Gastroesophageal sphincter (tissue), 4 donors: ENCODE data around the gene AMACR. TPM values are rescaled to one million over a fixed set of nuclear protein-coding genes. Genes with fewer than 3 reads are reported as not detected.

Source experiments
- ATAC-seq: fragments of 150-250 bp; one replicate; pipeline ENCODE4 v1.9.1; 2016; ENCODE audit warnings: mild to moderate bottlenecking, moderate library complexity
- H3K27ac ChIP-seq, 4 donors: fragments of 200-600 bp; sonication (generic) in 3 of 4; 1 replicate in 3 of 4; 2 replicates in 1 of 4; pipeline ENCODE4 v1.5.1; 2016 to 2019
- H3K27me3 ChIP-seq: fragments of 200-600 bp; sonication (generic); one replicate; pipeline ENCODE4 v1.5.1; 2019
- H3K36me3 ChIP-seq, 2 donors: fragments of 200-600 bp; sonication (generic); one replicate each; pipeline ENCODE4 v1.5.1; 2019; ENCODE audit warnings: control low read depth in 1 of 2
- H3K4me1 ChIP-seq, 3 donors: fragments of 200-600 bp; sonication (generic); 1 replicate in 2 of 3; 2 replicates in 1 of 3; pipeline ENCODE4 v1.5.1; 2016 to 2019; ENCODE audit warnings: control low read depth in 2 of 3
- H3K4me3 ChIP-seq, 2 donors: fragments of 200-600 bp; sonication (generic); one replicate each; pipeline ENCODE4 v1.5.1; 2019; ENCODE audit warnings: mild to moderate bottlenecking in 1 of 2, moderate library complexity in 1 of 2
- H3K9me3 ChIP-seq, 3 donors: fragments of 200-600 bp; sonication (generic); one replicate each; pipeline ENCODE4 v1.5.1; 2017 to 2019; ENCODE audit warnings: control low read depth in 2 of 3
- EP300 ChIP-seq: sonication (generic); formaldehyde crosslinking; IDR thresholded peaks from one replicate; pipeline ENCODE4 v1.6.1; 2017; ENCODE audit warnings: antibody characterized with exemption, mild to moderate bottlenecking
- POLR2A ChIP-seq, 2 donors: fragments of 450-650 bp; IDR thresholded peaks; one replicate each; pipeline ENCODE4 v1.6.1; 2017; ENCODE audit warnings: antibody characterized with exemption in 2 of 2, mild to moderate bottlenecking in 2 of 2, moderate library complexity in 1 of 2
- POLR2AphosphoS5 ChIP-seq: sonication (generic); formaldehyde crosslinking; IDR thresholded peaks from one replicate; pipeline ENCODE4 v1.6.1; 2017; ENCODE audit warnings: antibody characterized with exemption
- WGBS, 2 donors: methylation state at CpG; one replicate each; pipeline ENCODE4 v1.1.5; 2018; ENCODE audit warnings: low coverage in 1 of 2; 5-methylcytosine and 5-hydroxymethylcytosine counted together
- total RNA-seq, 4 donors: library from RNA; depleted of rRNA; stranded (reverse); fragments of >200 nt; gene quantifications; one replicate each; pipeline ENCODE4 v1.1.0, GENCODE V29; 2016
- TF ChIP-seq, protein P1 (sequence below), 4 experiments: fragments of 200-600 bp in 2 of 4; fragments of 450-650 bp in 2 of 4; sonication (generic) in 1 of 4; IDR thresholded peaks; one replicate each; pipeline ENCODE4 v1.5.1; 2017 to 2019; ENCODE audit warnings: antibody characterized with exemption in 4 of 4, mild to moderate bottlenecking in 2 of 4, moderate library complexity in 2 of 4

Gene AMACR
- total RNA-seq, 4 donors from 2014 or later: 11.4 to 24.1 (median 16.3) TPM

DNA sequence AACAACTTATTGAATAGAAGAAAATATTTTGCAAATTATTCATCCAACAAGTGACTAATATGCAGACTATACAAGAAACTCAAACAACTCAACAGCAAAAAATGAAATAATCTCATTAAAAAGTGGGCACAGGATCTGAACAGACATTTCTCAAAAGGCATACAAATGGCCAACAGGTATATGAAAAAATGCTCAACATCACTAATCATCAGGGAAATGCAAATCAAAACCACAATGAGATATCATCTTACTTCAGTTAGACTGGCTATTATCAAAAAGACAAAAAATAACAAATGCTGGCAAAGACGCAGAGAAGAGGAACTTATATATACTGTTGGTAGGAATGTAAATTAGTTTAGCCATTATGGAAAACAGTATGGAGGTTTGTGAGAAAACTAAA lies 1.8 kb upstream of the AMACR start:
- 63 to 77% methylated on average over 1 of the region's 1 CpG for WGBS, 2 donors
- TF ChIP-seq, protein P1, sequence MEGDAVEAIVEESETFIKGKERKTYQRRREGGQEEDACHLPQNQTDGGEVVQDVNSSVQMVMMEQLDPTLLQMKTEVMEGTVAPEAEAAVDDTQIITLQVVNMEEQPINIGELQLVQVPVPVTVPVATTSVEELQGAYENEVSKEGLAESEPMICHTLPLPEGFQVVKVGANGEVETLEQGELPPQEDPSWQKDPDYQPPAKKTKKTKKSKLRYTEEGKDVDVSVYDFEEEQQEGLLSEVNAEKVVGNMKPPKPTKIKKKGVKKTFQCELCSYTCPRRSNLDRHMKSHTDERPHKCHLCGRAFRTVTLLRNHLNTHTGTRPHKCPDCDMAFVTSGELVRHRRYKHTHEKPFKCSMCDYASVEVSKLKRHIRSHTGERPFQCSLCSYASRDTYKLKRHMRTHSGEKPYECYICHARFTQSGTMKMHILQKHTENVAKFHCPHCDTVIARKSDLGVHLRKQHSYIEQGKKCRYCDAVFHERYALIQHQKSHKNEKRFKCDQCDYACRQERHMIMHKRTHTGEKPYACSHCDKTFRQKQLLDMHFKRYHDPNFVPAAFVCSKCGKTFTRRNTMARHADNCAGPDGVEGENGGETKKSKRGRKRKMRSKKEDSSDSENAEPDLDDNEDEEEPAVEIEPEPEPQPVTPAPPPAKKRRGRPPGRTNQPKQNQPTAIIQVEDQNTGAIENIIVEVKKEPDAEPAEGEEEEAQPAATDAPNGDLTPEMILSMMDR (IDR thresholded peaks at IDR 0.05): no peak
- TF ChIP-seq POLR2AphosphoS5 (no peak), EP300 (no peak), POLR2A (IDR thresholded peaks at IDR 0.05) (no peak)
- Histone ChIP-seq H3K4me3 (no peak overlapping the region), H3K27me3 (no peaks in the 10 kb centered on the region), H3K9me3 (no peaks in the 10 kb centered on the region), H3K27ac (no peak overlapping the region), H3K4me1 (peaks cover 0 to 38% (median 14%) of the 10 kb centered on the region in 3 donors), H3K36me3 (no peaks in the 10 kb centered on the region)
- no peak for ATAC-seq

DNA sequence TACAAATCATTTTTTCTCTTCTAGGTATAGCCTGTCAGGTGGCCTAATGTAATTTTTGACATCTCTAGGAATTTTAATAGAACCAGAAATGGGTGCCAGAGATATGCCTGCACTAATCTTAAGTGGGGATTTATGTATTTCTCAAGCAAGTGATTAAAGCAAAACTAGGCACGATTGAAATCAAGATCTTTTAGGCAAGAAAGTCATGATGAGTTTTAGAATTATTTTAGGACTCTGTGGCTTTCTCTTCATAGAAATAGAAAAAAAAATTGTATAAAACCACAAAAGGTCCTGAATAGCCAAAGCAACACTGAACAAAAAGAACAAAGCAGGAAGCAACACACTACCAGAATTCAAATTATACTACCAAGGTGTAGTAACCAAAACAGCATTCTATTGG lies 952 bp upstream of the AMACR start:
- WGBS, 2 donors: 8 to 14% methylated on average over 1 of the region's 1 CpG
- no peak for TF ChIP-seq POLR2A (IDR thresholded peaks at IDR 0.05)
- TF ChIP-seq, protein P1 (IDR thresholded peaks at IDR 0.05): no peak

DNA sequence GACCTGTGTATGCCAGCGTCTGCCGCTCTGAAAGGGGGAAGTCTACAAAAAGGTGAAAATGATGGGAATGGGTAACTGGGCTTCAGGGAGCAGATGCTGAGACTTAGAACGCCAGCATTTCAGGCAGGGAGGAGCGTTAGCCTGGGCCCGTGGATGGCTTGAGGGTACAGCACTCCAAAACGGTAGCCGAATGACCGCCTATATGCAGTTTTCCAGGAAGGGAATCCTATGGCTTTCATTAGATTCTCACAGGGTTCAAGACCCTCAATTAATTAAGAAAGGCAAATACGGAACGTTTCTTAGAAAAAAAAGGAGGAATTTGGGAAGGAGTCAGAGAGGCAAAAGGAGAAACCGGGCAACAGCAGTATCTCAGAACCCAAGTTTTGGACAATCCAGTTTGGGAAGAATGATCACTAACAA lies 639 bp downstream of the AMACR start:
- Histone ChIP-seq H3K27me3 (no peaks in the 10 kb centered on the region), H3K9me3 (no peaks in the 10 kb centered on the region), H3K4me3 (peak overlapping the region; percentile 46 to 67), H3K4me1 (peaks cover 0 to 38% (median 14%) of the 10 kb centered on the region in 3 donors), H3K27ac (peak overlapping the region; percentile 71 to 92 (median 92)), H3K36me3 (peaks cover 0 to 15% of the 10 kb centered on the region in 2 donors)
- TF ChIP-seq, protein P1 (IDR thresholded peaks at IDR 0.05): no peak
- TF ChIP-seq EP300: no peak
- no peak for TF ChIP-seq POLR2A (IDR thresholded peaks at IDR 0.05)
- no peak for TF ChIP-seq POLR2AphosphoS5
- ATAC-seq: no peak
- 0 to 1% methylated on average over 6 to 11 of the region's 11 CpGs for WGBS, 2 donors

More for the DNA sequence above, 952 bp upstream of the AMACR start:
- Histone ChIP-seq H3K4me3 (peak overlapping the region; percentile 46 to 67), H3K9me3 (no peaks in the 10 kb centered on the region), H3K27me3 (no peaks in the 10 kb centered on the region), H3K4me1 (peaks cover 0 to 38% (median 14%) of the 10 kb centered on the region in 3 donors), H3K27ac (peak overlapping the region; percentile 71 to 92 (median 92)), H3K36me3 (peaks cover 0 to 3% of the 10 kb centered on the region in 2 donors)
- no peak for ATAC-seq

DNA sequence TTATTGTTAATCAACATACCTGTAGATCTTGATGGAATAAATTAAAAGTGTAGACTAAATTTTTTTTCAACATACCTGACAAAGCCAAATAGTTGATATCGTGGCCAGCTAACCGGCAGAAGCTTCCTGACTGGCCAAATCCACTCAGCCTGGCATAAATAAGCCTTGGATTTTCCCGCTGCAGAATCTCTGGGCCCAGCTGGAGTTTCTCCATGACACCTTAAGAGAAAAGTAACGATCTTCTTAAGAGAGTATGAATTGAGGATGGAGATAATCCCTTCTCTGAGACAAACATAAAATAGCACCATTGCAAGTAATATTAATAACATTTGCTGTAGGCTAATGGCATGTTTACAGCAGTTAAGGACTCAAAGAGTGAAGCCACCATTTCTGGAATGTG lies 2.2 kb downstream of the AMACR start:
- TF ChIP-seq, protein P1 (IDR thresholded peaks at IDR 0.05): no peak
- TF ChIP-seq POLR2A (IDR thresholded peaks at IDR 0.05) (no peak), EP300 (no peak), POLR2AphosphoS5 (no peak)
- Histone ChIP-seq H3K4me3 (no peak overlapping the region), H3K27ac (peak overlapping the region; percentile 15 to 92 (median 92)), H3K9me3 (no peaks in the 10 kb centered on the region), H3K4me1 (peaks cover 0 to 53% (median 22%) of the 10 kb centered on the region in 3 donors), H3K36me3 (peaks cover 0 to 15% of the 10 kb centered on the region in 2 donors), H3K27me3 (no peaks in the 10 kb centered on the region)
- 47 to 60% methylated on average over 4 of the region's 4 CpGs for WGBS, 2 donors
- ATAC-seq: no peak

DNA sequence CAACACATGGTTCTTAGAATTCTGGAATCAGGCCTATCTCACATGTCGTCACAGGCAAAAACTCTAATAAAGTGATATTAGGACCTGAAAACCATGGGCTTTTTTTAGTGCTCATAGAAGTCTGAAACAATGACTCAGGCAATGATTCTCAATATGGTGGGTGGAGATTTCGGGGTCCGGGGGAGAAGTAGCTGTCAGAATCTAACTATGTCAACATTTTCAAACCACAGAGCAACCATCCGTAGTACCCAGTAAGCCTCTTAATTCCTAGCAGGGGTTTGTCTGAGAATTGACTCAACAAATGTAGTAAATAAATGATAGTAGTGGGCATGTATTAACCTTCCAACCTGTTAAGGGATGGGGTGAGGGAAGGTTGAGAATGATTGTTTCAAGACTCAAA lies 2.6 kb downstream of the AMACR start:
- TF ChIP-seq POLR2A (IDR thresholded peaks at IDR 0.05): no peak
- TF ChIP-seq, protein P1 (IDR thresholded peaks at IDR 0.05): no peak
- WGBS, 2 donors: 86 to 96% methylated on average over 3 to 4 of the region's 4 CpGs
- no peaks in the 10 kb centered on the region for H3K27me3 ChIP-seq
- peak overlapping the region in 3 of 4 donors; percentile 15 to 92 (median 92) for H3K27ac ChIP-seq
- peaks cover 0 to 15% of the 10 kb centered on the region in 2 donors for H3K36me3 ChIP-seq
- H3K4me3 ChIP-seq: no peak overlapping the region
- H3K4me1 ChIP-seq: peaks cover 0 to 57% (median 22%) of the 10 kb centered on the region in 3 donors
- no peaks in the 10 kb centered on the region for H3K9me3 ChIP-seq
- ATAC-seq: no peak
